Measurements from ENCODE around the gene INTS3.

INTS3 gene

GRCh38 chr1:153773096-153773921, 45.5 kb downstream of the INTS3 start:
- Histone ChIP-seq H3K4me3 (ENCODE audit: low read length, poor library complexity, severe bottlenecking) (no peak overlapping the region), H3K27me3 (ENCODE audit: insufficient read depth, low read length, poor library complexity, severe bottlenecking) (no peaks in the 10 kb centered on the region), H3K9me2 (replicated peaks; ENCODE audit: low read depth, low read length) (no peaks in the 10 kb centered on the region), H4K20me1 (ENCODE audit: insufficient read depth, low read length, poor library complexity, severe bottlenecking) (no peaks in the 10 kb centered on the region), H3F3A (ENCODE audit: low read depth) (no peaks in the 10 kb centered on the region; the same call in 1 of the 2 replicates), H3K4me1 (ENCODE audit: insufficient read depth, low read length, poor library complexity, severe bottlenecking) (peaks cover 17% of the 10 kb centered on the region), H2AFZ (ENCODE audit: low read length) (no peak overlapping the region), H3K36me3 (ENCODE audit: insufficient read depth, low read length) (peaks cover 15% of the 10 kb centered on the region; the same call in 1 of the 2 replicates), H3K9me3 (ENCODE audit: insufficient read depth, low read depth, low read length) (no peaks in the 10 kb centered on the region), H3K9ac (ENCODE audit: low read depth, low read length, poor library complexity, severe bottlenecking) (no peak overlapping the region), H3K79me2 (ENCODE audit: insufficient read depth, low read length) (no peaks in the 10 kb centered on the region), H3K4me2 (ENCODE audit: low read depth, low read length, poor library complexity, severe bottlenecking) (no peak overlapping the region)
- TF ChIP-seq CTCF (conservative IDR thresholded peaks at IDR 0.05; ENCODE audit: low read length), result no peak
- no peak for TF ChIP-seq EZH2phosphoT487 (IDR thresholded peaks at IDR 0.05; ENCODE audit: borderline replicate concordance)

- Histone ChIP-seq H3K9me2 (replicated peaks; ENCODE audit: low read depth, low read length) (no peaks in the 10 kb centered on the region), H3K4me2 (ENCODE audit: low read depth, low read length, poor library complexity, severe bottlenecking) (no peak overlapping the region), H4K20me1 (ENCODE audit: insufficient read depth, low read length, poor library complexity, severe bottlenecking) (no peaks in the 10 kb centered on the region), H3K36me3 (ENCODE audit: insufficient read depth, low read length) (peaks cover 15% of the 10 kb centered on the region; the same call in 1 of the 2 replicates), H3K27me3 (ENCODE audit: insufficient read depth, low read length, poor library complexity, severe bottlenecking) (no peaks in the 10 kb centered on the region), H3F3A (ENCODE audit: low read depth) (no peaks in the 10 kb centered on the region; the same call in 1 of the 2 replicates), H3K9ac (ENCODE audit: low read depth, low read length, poor library complexity, severe bottlenecking) (no peak overlapping the region), H3K4me3 (ENCODE audit: low read length, poor library complexity, severe bottlenecking) (no peak overlapping the region), H2AFZ (ENCODE audit: low read length) (no peak overlapping the region), H3K4me1 (ENCODE audit: insufficient read depth, low read length, poor library complexity, severe bottlenecking) (peaks cover 17% of the 10 kb centered on the region), H3K9me3 (ENCODE audit: insufficient read depth, low read depth, low read length) (no peaks in the 10 kb centered on the region), H3K79me2 (ENCODE audit: insufficient read depth, low read length) (no peaks in the 10 kb centered on the region)
- no peak for TF ChIP-seq CTCF (conservative IDR thresholded peaks at IDR 0.05; ENCODE audit: low read length)
- no peak for TF ChIP-seq EZH2phosphoT487 (IDR thresholded peaks at IDR 0.05; ENCODE audit: borderline replicate concordance)
These were observed 46.3 kb downstream of the INTS3 start for GRCh38 chr1:153774026-153774595.

- H3K9ac ChIP-seq (ENCODE audit: low read depth, low read length, poor library complexity, severe bottlenecking), result peak within 1 kb of the TSS; percentile 69
- peak within 1 kb of the TSS; percentile 81 for H2AFZ ChIP-seq (ENCODE audit: low read length)
- no peaks in the 10 kb centered on the region for H3K9me2 ChIP-seq (replicated peaks; ENCODE audit: low read depth, low read length)
- peak within 1 kb of the TSS; percentile 71 for H3K4me3 ChIP-seq (ENCODE audit: low read length, poor library complexity, severe bottlenecking)
- H4K20me1 ChIP-seq (ENCODE audit: insufficient read depth, low read length, poor library complexity, severe bottlenecking), result no peaks in the 10 kb centered on the region
- no peaks in the 10 kb centered on the region for H3K9me3 ChIP-seq (ENCODE audit: insufficient read depth, low read depth, low read length)
- peaks cover 17% of the 10 kb centered on the region for H3K4me1 ChIP-seq (ENCODE audit: insufficient read depth, low read length, poor library complexity, severe bottlenecking)
- no peaks in the 10 kb centered on the region for H3K27me3 ChIP-seq (ENCODE audit: insufficient read depth, low read length, poor library complexity, severe bottlenecking)
- TF ChIP-seq CTCF (conservative IDR thresholded peaks at IDR 0.05; ENCODE audit: low read length), result no peak
- TF ChIP-seq EZH2phosphoT487 (IDR thresholded peaks at IDR 0.05; ENCODE audit: borderline replicate concordance), result no peak
- no peaks in the 10 kb centered on the region; the same call in 1 of the 2 replicates for H3F3A ChIP-seq (ENCODE audit: low read depth)
- no peaks in the 10 kb centered on the region for H3K79me2 ChIP-seq (ENCODE audit: insufficient read depth, low read length)
- peaks cover 15% of the 10 kb centered on the region; the same call in 1 of the 2 replicates for H3K36me3 ChIP-seq (ENCODE audit: insufficient read depth, low read length)
- peak within 1 kb of the TSS; percentile 78 for H3K4me2 ChIP-seq (ENCODE audit: low read depth, low read length, poor library complexity, severe bottlenecking)
These were observed 47.1 kb downstream of the INTS3 start, which contains the start of gene SLC27A3 for GRCh38 chr1:153774780-153775457. TSS of gene SLC27A3 (plus strand) at chr1:153775407. CDS start at chr1:153775498, 91 bp downstream.
